ENCODE measurements around the gene ANXA4.
"Not testable (repeated sequence)": the region's sequence is repeated elsewhere in the genome, so short reads cannot be mapped to it uniquely, and the experiment has no call there.

ANXA4 gene

GRCh38 chr2:69815717-69816116 lies 73.8 kb downstream of the ANXA4 start:
- no peak for DNase-seq

GRCh38 chr2:69816923-69817542 lies 75.1 kb downstream of the ANXA4 start:
- DNase-seq: peak; percentile 94

- DNase-seq: peak; percentile 57
Observed at GRCh38 chr2:69817729-69818501, 76.0 kb downstream of the ANXA4 start.

GRCh38 chr2:69827796-69828540 lies 86.0 kb downstream of the ANXA4 start:
- no peak for DNase-seq

- no peak for DNase-seq
Observed at GRCh38 chr2:69828938-69829255, 87.0 kb downstream of the ANXA4 start.

GRCh38 chr2:69829256-69830044 lies 87.5 kb downstream of the ANXA4 start, which contains the start of gene GMCL1:
GMCL1 (plus strand) TSS chr2:69829660; CDS start chr2:69829893, 233 bp downstream.
- peak; percentile 98 for DNase-seq

- DNase-seq: peak; percentile 46
Observed at GRCh38 chr2:69830045-69830905, 88.3 kb downstream of the ANXA4 start.

- not testable (repeated sequence) for DNase-seq
Observed at GRCh38 chr2:69830906-69831241, 88.9 kb downstream of the ANXA4 start.

GRCh38 chr2:69831354-69831905 lies 89.5 kb downstream of the ANXA4 start:
- no peak for DNase-seq

- no peak for DNase-seq
Observed at GRCh38 chr2:69833752-69834151, 91.8 kb downstream of the ANXA4 start.

GRCh38 chr2:69835666-69836065 lies 93.7 kb downstream of the ANXA4 start:
- DNase-seq: no peak

GRCh38 chr2:69836316-69836715 lies 94.4 kb downstream of the ANXA4 start:
- DNase-seq: no peak

- DNase-seq: no peak
Observed at GRCh38 chr2:69837533-69837932, 95.6 kb downstream of the ANXA4 start.

GRCh38 chr2:69843993-69844392 lies 102.1 kb downstream of the ANXA4 start:
- no peak for DNase-seq

GRCh38 chr2:69844560-69844959 lies 102.6 kb downstream of the ANXA4 start:
- no peak for DNase-seq

- DNase-seq: no peak
Observed at GRCh38 chr2:69846182-69847067, 104.5 kb downstream of the ANXA4 start.

GRCh38 chr2:69847068-69847828 lies 105.3 kb downstream of the ANXA4 start:
- no peak for DNase-seq

GRCh38 chr2:69848186-69848790 lies 106.4 kb downstream of the ANXA4 start:
- no peak for DNase-seq

GRCh38 chr2:69858261-69858660 lies 116.3 kb downstream of the ANXA4 start:
- DNase-seq: no peak

GRCh38 chr2:69863298-69863697 lies 121.4 kb downstream of the ANXA4 start:
- DNase-seq: no peak

Measured in eye (tissue), 1 donor.